ENCODE data around the gene CSF2RB. TPM values are rescaled to one million over a fixed set of nuclear protein-coding genes. Genes with fewer than 3 reads are reported as not detected.

CSF2RB gene
- total RNA-seq, 1 experiment from 2014 or later, result not detected

GRCh38 chr22:36936362-36937116 is 23.1 kb downstream of the CSF2RB start:
- DNase-seq (ENCODE audit: low spot score), result no peak

GRCh38 chr22:36937319-36938027 is 24.0 kb downstream of the CSF2RB start:
- no peak for DNase-seq (ENCODE audit: low spot score)

- no peak for DNase-seq (ENCODE audit: low spot score)
Observed at GRCh38 chr22:36938028-36938425, 24.6 kb downstream of the CSF2RB start.

- DNase-seq (ENCODE audit: low spot score), result no peak
Observed at GRCh38 chr22:36938886-36939285, 25.5 kb downstream of the CSF2RB start.

GRCh38 chr22:36940676-36941075 is 27.2 kb downstream of the CSF2RB start:
- DNase-seq (ENCODE audit: low spot score), result no peak

GRCh38 chr22:36942556-36942955 is 29.1 kb downstream of the CSF2RB start:
- DNase-seq (ENCODE audit: low spot score), result no peak

DNA sequence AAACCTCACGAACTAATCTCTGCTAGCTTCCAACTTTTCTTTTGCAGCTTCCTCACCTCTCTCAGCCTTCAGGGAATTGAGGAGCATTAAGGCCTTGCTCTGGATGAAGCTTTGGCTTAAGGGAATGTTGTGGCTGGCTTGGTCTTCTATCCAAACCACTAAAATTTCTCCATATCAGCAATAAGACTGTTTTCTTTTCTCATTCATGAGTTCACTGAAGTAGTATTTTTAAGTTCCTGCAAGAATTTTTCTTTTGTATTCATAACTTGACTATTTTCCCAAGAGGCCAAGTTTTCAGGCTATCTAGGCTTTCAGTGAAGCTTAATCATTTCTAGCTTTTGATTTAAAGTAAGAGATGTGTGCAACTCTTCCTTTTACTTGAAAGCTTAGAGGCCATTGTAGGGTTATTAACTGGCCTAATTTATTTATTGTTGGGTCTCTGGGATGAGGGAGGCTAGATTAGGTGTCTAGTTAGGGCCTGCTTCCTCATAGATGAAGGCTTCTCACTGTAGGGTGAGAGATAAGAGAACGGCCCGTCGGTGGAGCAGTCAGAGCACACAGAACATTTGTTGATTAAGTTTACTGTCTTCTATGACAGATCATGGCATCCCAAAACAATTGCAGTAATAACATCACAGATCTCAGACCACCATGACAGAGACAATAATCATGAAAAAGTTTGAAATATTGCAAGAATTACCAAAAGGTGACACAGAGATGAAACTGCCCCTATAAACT is 33.2 kb downstream of the CSF2RB start:
- no peak for DNase-seq (ENCODE audit: low spot score)

- DNase-seq (ENCODE audit: low spot score), result no peak
Observed at GRCh38 chr22:36948273-36949225, 35.1 kb downstream of the CSF2RB start.

- no peak for DNase-seq (ENCODE audit: low spot score)
Observed at GRCh38 chr22:36950797-36951590, 37.6 kb downstream of the CSF2RB start.

DNA sequence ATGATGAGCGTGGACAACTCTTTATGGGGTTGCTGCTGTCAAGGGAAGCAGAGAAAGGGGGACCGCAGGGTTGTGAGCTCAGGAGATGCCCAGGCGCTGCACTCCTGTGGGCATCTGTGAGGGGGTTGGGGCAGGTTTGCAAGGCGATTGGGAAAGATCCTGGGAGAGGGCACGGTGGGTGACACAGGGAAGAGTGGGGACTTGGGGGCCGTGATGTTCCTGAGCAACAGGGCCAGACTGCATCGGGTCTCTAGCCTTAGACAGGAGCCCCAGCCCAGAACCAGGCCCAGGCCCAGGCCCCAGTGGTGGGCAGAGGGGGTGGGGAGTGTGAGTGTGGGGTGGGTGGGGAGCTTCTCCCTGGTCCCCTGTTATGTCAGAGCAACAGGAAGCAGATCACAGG is 38.3 kb downstream of the CSF2RB start:
- DNase-seq (ENCODE audit: low spot score), result no peak

DNA sequence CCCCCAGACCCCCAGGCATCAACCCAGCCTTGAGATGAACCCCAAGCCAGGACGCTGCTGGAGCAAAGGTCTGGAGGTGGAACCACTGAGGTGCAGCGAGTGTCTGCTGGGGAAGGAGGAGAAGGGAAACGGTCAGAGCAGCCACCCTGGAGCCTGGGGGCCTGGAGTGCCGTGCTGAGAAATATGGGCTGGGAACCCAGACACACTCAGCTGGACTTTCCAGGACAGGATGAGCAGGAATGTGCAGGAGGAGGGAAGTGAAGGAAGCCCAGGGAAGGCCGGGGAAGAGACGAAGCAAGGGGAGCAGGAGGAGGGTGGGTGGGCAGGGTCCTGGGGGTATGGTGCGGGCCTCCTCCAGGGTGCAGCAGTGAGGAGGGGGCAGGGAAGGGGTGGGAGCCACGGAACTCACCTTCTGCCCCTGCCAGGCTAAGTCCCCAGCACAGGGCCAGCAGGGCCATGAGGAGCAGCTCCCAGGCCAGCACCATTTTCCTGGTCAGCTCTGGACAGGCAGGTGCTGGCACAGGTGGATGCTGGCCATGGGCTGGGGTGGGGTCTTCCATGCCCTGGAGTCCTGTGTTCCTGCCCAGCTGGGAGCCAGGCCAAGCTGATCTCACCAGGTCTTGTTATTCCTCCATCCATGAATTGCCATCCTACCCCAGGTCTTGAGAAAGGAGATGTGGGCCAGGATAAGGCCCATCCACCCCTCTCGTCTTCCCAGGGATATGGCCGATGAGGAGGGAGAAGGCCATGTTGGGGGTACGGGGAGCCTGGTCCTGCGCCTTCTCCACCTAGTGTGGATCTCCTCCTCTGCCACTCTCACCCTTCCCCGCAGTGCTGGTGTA is 40.0 kb downstream of the CSF2RB start:
- DNase-seq (ENCODE audit: low spot score), result no peak

GRCh38 chr22:36954251-36955014 is 41.0 kb downstream of the CSF2RB start:
- no peak for DNase-seq (ENCODE audit: low spot score)

- no peak for DNase-seq (ENCODE audit: low spot score)
Observed at GRCh38 chr22:36955691-36956090, 42.3 kb downstream of the CSF2RB start.

DNA sequence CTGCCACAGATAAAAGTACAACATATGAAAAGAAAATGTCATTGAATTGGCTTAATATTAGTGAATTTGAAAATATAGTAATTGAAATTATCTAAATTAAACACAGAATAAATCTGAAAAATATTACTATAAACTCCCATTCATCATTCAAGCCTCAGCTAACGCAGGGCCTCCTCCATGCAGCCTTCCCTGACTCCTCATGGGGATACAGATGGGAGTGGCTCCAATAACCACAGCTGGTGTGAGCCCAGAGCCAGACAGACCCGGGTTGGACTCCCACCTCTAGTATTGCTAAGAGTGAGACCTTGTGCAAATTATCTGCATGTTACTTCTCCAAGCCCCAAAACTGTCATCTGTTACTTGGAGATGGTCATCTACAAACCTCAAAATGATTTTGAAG is 44.9 kb downstream of the CSF2RB start:
- no peak for DNase-seq (ENCODE audit: low spot score)

- no peak for DNase-seq (ENCODE audit: low spot score)
Observed at GRCh38 chr22:36961626-36962025, 48.2 kb downstream of the CSF2RB start.

DNA sequence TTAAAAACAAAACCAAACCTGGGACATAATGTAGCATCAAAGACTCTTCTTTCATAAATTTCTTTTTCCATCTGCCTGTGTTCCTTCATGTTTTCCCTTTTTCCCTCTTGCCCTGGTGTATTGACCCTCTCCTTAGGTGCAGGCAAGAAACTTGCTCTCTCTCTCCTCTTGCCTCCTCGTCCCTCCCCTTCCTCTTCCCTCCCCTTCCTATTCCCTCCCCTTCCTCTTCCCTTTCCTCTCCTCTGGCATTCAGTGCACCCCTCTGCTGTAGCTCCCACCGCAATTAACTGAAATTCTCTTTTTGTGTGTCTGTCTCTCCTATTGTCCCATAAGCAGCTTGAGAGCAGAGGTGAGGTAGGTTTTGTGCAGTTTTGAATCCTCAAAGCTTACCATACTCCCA is 49.9 kb downstream of the CSF2RB start:
- DNase-seq (ENCODE audit: low spot score), result no peak

GRCh38 chr22:36964106-36964505 is 50.7 kb downstream of the CSF2RB start:
- DNase-seq (ENCODE audit: low spot score), result no peak

GRCh38 chr22:36965696-36966095 is 52.3 kb downstream of the CSF2RB start:
- no peak for DNase-seq (ENCODE audit: low spot score)

Data from HT-29 (cell line).